GM19397 (cell line): ENCODE data around the gene ALKBH3.

Experiments used
- ATAC-seq: cut with Tn5 transposase; IDR thresholded peaks from one replicate; pipeline ENCODE4 v1.9.1; 2021; ENCODE audit warnings: mild to moderate bottlenecking, moderate library complexity; ENCODE audit not compliant: unreplicated experiment

Gene ALKBH3

DNA sequence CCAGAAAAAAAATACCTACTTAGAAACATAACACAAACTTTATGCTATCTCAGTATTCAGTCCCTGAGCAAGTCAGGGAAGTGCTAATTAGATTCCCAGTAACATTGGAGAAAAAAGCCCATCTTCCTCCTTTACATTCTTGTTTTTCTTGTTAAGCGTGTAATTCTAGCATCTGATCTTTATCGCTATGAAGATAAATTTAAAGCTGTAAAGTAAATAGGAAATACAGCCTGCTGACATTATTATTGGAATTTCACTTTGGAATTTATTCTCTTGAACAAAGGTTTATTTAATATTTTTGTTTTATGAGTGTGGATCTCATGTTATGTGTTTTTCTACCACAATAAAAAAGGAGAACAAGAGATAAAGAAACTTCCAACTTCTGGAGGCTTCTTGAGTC is 13.9 kb downstream of the ALKBH3 start:
- ATAC-seq: no peak

DNA sequence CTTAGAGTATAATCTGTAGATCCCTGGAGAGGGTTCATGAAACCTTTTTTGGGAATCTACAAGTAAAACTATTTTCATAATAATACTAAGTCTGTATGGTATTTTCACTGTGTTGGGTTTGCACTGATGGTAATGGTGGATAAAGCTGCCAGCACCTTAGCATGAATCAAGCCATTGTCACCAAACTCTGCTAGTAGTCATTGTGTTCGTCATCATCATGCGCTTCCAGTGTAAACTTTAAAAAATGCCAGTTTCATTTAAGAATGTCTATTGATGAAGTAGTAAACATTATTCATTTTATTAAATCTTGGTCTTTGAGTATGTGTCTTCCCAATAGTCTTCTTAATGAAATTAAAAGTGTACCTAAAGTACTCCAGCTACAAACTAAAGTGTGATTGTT is 15.0 kb downstream of the ALKBH3 start:
- no peak for ATAC-seq

DNA sequence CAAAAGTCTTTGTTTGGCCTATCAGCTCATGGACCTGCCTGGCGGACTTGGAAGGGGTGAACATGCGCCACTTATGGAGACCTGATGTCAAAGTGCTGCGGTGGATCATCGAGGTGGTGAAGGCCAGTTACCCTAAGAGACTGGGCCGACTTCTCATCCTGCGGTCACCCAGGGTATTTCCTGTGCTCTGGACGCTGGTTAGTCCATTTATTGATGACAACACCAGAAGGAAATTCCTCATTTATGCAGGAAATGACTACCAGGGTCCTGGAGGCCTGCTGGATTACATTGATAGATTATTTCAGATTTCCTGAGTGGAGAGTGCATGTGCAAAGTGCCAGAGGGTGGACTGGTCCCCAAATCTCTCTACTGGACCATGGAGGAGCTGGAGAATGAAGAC is 17.9 kb downstream of the ALKBH3 start:
- ATAC-seq: no peak

DNA sequence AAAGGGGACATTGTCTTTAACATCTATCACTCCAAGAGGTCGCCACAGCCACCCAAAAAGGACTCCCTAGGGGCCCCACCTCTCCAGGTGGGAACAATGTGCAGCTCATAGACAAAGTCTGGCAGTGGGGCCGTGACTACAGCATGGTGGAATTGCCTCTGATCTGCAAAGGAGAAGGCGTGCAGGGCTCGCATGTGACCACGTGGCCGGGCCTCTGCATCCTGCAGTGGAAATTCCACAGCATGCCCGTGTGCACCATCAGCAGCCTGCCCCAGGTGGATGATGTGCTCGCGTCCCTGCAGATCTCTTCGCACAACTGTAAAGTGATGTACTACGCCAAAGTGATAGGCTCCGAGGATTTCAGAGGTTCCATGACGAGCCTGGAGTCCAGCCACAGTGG is 18.5 kb downstream of the ALKBH3 start:
- no peak for ATAC-seq

DNA sequence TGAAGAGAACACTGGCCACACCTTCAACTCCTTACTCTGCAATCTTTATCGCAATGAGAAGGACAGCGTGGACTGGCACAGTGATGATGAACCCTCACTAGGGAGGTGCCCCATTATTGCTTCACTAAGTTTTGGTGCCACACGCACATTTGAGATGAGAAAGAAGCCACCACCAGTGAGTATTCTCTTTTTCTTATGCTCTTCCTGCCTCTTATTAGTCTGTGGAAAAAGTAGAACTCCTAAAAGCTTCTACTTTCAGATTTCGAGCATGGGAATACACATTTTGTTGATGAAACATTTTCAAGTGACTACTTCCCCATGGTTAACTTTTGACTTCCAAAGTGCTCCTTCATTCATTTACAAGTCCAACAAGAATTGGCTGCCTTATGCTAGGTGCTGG is 20.9 kb downstream of the ALKBH3 start:
- ATAC-seq: no peak

DNA sequence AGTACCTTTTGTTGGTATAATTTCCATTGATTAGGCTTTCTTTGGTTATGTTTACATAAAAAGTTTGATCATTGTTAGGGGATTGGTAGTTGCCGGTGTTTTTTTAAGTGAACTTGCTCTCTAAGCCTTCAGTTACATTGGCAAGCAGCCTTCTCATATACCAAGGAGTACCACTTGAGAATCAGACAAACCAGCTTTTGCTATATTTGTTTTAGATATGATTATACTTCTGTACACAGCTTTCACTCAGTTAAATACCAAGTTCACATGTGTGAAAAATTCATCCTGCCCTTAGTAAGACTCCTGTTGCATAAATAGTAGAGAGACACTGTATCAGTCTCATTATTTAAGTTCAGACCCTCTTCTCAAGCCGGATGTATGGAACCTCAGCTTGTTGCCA is 22.4 kb downstream of the ALKBH3 start:
- no peak for ATAC-seq

- no peak for ATAC-seq
Measured at GRCh38 chr11:43903969-43904368, 23.3 kb downstream of the ALKBH3 start.

DNA sequence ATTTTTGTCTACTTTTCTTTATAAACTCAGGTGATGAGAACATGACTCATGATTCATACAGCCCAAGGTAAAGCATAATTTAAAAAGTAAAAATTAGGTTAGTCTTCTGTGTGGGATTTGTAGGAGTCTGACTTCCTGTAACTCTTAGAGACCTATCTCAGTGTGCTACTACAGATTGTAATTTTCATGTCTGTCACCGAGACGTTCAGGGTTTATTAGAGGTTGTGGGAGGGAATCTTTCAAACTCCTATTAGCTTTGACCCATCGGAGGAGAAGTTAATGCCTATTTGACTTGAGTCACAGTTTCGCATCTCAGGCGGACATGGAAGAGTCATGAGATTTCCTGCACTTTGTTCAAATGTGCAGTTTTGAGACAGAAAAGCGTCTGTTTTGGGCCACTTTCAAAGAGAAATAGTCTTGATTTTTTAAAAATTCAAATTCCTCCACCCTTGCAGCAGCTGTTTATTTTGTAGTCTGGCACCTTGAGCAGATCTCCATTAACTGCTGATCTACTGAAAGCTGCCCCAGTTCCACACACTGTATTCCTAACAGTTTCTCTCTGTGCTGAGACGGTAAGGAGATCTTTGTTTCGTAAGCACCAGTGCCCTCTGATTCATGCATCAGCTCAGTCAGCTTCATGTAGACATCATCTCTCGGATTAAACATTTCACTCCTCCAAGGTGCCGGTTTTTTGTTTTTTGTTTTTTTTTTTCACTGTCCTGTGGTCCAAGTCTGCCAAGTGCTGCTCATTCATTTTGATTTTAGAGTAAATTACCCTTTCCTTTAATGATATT is 24.3 kb downstream of the ALKBH3 start:
- ATAC-seq: no peak

GRCh38 chr11:43905813-43906241 is 25.2 kb downstream of the ALKBH3 start:
- ATAC-seq: no peak

- ATAC-seq: peak; percentile 56
Measured at GRCh38 chr11:43907028-43907975, 26.7 kb downstream of the ALKBH3 start.

DNA sequence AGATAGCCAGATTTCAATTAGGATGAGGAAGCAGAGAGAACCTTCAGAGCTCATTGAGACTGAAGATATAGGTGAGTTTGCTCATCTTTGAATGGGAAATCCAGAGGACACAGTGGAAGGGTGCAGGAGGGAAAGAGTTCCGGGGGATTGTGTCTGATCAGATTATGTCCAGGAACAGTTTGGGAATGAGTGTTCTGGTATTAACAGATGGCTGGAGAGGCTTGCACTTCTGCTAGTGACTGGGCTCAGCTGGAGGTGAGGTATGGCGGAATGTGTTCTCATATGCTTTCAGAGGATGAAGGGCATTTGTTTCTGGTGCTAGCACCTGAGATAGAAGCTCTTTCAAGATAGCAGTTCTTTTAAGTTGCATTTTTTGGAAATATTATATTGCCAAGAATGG is 27.6 kb downstream of the ALKBH3 start:
- ATAC-seq: no peak

DNA sequence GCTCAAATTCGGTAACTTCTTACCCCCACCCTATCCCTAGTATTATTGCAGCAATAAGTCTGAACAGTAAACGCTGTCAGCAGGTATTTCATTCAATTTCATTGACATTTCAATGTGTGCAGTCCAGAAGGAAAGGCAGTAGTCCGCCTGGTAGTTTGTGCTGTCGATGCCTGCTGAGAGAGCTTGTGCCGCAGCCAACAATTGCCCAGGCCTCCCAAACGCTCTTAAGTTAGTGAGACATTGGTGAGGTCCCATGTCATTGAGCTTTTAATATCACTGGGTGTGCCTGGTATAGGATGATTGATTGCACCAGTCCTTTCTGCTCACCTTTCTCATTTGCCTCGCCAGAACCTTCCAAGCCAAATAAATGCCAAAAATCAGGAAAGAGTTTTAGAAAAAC is 28.1 kb downstream of the ALKBH3 start:
- no peak for ATAC-seq

DNA sequence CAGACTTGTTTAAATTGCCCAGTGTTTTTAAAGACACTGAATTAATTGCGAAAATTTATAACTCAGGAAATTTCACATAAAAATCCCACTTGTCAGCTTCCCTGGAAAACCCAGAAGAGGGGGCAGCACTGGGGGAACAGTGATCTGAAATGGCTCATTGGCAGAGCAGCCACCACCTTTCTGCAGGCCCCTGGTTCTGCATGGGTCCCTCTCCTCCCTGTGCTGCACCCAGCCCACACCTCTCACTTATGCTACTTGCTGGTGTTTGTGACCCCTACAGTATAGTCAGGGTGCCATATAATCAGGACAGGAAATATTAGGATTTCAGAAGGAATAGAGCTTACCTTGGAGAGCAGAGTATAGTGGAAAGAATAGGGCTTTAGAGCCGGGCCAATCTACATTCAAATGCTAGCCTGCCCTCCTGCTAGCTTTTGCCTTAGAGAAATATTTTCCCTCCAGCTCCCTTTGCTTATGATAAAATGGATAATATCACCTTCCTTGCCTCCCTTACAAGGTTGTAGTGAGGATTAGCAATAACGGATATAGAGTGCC is 33.3 kb downstream of the ALKBH3 start:
- ATAC-seq: no peak

GRCh38 chr11:43914466-43914865 is 33.8 kb downstream of the ALKBH3 start:
- no peak for ATAC-seq

- no peak for ATAC-seq
Measured at GRCh38 chr11:43916621-43917020, 36.0 kb downstream of the ALKBH3 start.

- no peak for ATAC-seq
Measured at GRCh38 chr11:43917851-43918250, 37.2 kb downstream of the ALKBH3 start.

DNA sequence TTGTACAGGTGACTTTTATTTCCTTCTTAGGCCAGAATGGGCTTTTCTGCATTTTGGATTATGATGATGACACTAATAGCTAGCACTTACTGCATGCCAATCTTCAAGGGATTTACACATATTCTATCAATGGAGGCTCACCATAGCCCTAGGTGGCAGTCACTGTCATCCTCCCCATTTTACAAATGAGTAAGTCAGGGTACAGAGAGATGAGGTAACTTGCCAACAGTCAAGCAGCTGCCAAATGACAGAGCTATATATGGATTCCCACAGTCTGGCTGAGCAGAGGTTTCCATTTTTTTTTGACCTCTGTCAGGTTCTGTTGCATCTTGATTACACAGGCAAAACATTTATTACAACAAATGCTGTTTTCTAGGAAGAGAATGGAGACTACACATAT is 38.0 kb downstream of the ALKBH3 start:
- no peak for ATAC-seq

DNA sequence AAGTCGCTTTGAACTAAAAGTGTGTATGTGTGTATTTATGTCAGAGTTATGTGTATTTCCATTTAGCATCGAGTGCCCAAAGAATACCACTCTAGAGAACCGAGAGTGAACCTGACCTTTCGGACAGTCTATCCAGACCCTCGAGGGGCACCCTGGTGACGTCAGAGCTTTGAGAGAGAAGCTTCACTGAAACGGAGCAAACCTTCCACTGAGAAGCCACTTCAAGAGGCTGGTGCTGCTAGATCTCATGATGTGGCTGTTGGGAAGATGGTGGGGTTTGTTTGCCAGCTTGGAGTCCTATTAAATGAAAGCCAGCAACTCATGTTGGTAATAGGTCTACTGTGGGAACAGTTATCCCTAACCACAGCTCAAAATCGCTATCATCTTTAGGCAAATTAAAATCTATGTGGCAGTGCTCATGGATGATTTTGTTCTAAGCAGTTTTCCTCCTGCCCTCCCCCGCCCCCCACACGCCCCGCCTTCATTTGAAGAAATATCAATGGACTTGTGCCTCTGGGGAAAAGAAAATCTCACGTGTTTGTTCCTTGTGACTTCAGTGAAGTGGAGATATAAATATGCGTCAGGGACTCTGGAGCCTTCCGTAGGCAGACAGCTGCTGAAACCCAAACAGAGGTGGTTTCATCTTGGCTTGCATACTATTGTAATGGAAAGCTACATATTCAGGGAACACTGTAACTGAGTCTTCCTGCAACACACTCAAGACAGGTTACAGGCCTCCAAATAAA is 39.4 kb downstream of the ALKBH3 start:
- ATAC-seq: no peak

DNA sequence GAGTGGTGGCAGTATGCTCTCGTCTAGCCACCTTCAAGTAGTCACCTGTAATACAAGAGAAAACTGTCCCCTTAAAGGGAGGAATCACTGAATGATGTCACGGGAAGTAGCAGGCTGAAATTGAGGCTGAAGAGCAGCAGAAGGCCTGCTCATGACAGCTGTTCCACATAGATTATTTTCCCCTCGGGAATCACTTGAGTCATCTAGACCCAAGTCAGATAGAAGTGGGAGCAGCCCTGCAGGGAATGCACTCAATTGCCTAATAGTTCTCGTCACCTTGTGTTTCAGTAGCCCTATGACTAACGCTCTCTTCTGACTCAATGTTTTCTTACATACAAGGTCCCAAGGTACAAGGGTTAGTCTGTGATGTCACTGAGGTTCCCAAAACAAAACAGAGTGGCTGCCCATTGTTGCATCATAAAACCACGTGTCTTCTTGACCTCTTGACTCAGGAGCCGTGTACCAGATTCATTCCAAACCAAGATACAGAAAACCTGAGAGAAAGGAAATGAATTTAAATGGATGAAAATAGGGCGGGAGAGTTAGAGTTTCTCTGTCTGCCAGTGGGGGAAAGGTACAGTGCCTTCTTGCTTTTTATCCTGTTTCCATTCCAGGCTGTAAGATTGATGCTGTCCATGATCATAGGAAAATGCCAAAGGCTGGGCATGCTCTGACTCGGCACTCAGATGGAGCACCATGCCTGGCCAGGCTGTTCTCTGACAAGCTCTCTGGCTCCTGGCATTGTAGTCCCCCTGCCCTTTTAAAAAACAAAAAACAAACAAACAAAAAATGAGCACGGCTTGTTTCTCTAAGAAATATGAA is 40.2 kb downstream of the ALKBH3 start:
- no peak for ATAC-seq
